Prostate gland (tissue), 2 donors: ENCODE data around the gene TCP11L2. TPM values are rescaled to one million over a fixed set of nuclear protein-coding genes. Genes with fewer than 3 reads are reported as not detected.

ENCODE experiments used
- DNase-seq: peaks from one replicate; pipeline ENCODE4 v3.0.0-alpha.2; 2019; ENCODE audit warnings: low spot score
- H3K27ac ChIP-seq, 2 donors: fragments of 200-600 bp; sonication (generic); 2 replicates each; pipeline ENCODE4 v1.5.1; 2017 to 2019
- H3K27me3 ChIP-seq: fragments of 200-600 bp; sonication (generic); replicated peaks from 2 replicates; pipeline ENCODE4 v1.5.1; 2019; ENCODE audit not compliant: insufficient read depth
- H3K36me3 ChIP-seq, 2 donors: fragments of 200-600 bp; sonication (generic); 1 replicate in 1 of 2; 2 replicates in 1 of 2; pipeline versions ENCODE4 v1.5.1 to v1.8.1; 2017 to 2019
- H3K4me1 ChIP-seq: fragments of 200-600 bp; sonication (generic); replicated peaks from 2 replicates; pipeline ENCODE4 v1.5.1; 2019
- H3K4me3 ChIP-seq, 2 donors: fragments of 200-600 bp; sonication (generic); 2 replicates each; pipeline ENCODE4 v1.5.1; 2017 to 2019
- H3K9me3 ChIP-seq: fragments of 200-600 bp; sonication (generic); 2 replicates; pipeline ENCODE4 v1.5.1; 2017
- CTCF ChIP-seq, 4 experiments: fragments of 200-600 bp in 2 of 4; fragments of 450-650 bp in 2 of 4; sonication (generic) in 2 of 4; IDR thresholded peaks; 1 replicate in 3 of 4; 2 replicates in 1 of 4; pipeline ENCODE4 v1.5.1; 2016 to 2019; ENCODE audit warnings: antibody characterized with exemption in 4 of 4, mild to moderate bottlenecking in 2 of 4, moderate library complexity in 2 of 4
- POLR2A ChIP-seq: fragments of 450-650 bp; IDR thresholded peaks from one replicate; pipeline ENCODE4 v1.6.1; 2016; ENCODE audit warnings: antibody characterized with exemption, mild to moderate bottlenecking
- POLR2AphosphoS5 ChIP-seq: sonication (generic); formaldehyde crosslinking; IDR thresholded peaks from one replicate; pipeline ENCODE4 v1.6.1; 2017; ENCODE audit warnings: antibody characterized with exemption
- WGBS: methylation state at CpG from one replicate; pipeline ENCODE4 v1.1.5; 2018; 5-methylcytosine and 5-hydroxymethylcytosine counted together
- intact Hi-C: fragments of 100-400 bp; cut with DNase I; formaldehyde crosslinking; loops from one replicate; pipeline ENCODE4 v1.14.2; 2022
- total RNA-seq, 2 donors: library from RNA; depleted of rRNA; stranded (reverse); fragments of >200 nt; gene quantifications; one replicate each; pipeline ENCODE4 v1.1.0, GENCODE V29; 2016

The TCP11L2 gene
- total RNA-seq, 2 donors from 2014 or later: 20.0 to 30.6 TPM

GRCh38 chr12:106329231-106329982 is 26.9 kb downstream of the TCP11L2 start:
- Histone ChIP-seq H3K27ac (no peak overlapping the region), H3K36me3 (no peaks in the 10 kb centered on the region), H3K4me3 (no peak overlapping the region), H3K27me3 (no peaks in the 10 kb centered on the region), H3K9me3 (no peaks in the 10 kb centered on the region), H3K4me1 (no peaks in the 10 kb centered on the region)
- WGBS: 37% methylated on average over 12 of the region's 12 CpGs
- DNase-seq: no peak
- intact Hi-C loops: no loop called here
- TF ChIP-seq CTCF (IDR thresholded peaks at IDR 0.05) (no peak), POLR2A (no peak), POLR2AphosphoS5 (no peak)

DNA sequence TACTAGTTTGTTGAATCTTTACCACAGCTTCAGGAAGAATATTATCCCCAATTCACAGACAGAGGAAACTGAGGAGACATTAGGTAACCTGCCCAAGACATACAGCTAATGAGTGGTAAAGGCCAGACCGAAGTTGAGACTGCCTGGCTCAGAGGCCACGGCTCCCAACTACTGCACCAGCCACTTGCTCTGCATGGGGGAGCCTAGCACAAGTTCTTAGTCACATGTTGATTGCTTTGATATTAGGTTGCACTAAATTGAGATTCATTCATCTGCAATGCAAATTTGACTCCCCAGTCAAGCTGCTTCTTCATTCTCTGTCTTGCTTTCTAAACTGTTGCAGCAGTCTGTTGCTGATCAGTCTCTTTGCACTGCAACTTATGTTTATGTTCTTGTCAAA is 29.1 kb downstream of the TCP11L2 start:
- TF ChIP-seq POLR2A: no peak
- TF ChIP-seq POLR2AphosphoS5: no peak
- TF ChIP-seq CTCF (IDR thresholded peaks at IDR 0.05): no peak
- no peak for DNase-seq
- Histone ChIP-seq H3K36me3 (no peaks in the 10 kb centered on the region), H3K4me1 (no peaks in the 10 kb centered on the region), H3K27ac (no peak overlapping the region), H3K9me3 (no peaks in the 10 kb centered on the region), H3K27me3 (no peaks in the 10 kb centered on the region), H3K4me3 (no peak overlapping the region)
- intact Hi-C loops: no loop called here
- whole genome bisulfite sequencing: 100% methylated on average over 2 of the region's 2 CpGs

GRCh38 chr12:106332536-106332935 is 30.0 kb downstream of the TCP11L2 start:
- no peaks in the 10 kb centered on the region for H3K9me3 ChIP-seq
- no peak for DNase-seq
- TF ChIP-seq POLR2A: no peak
- TF ChIP-seq POLR2AphosphoS5: no peak
- no peak overlapping the region for H3K27ac ChIP-seq
- no peaks in the 10 kb centered on the region for H3K27me3 ChIP-seq
- H3K36me3 ChIP-seq: no peaks in the 10 kb centered on the region
- intact Hi-C loops: no loop called here
- no peak overlapping the region for H3K4me3 ChIP-seq
- H3K4me1 ChIP-seq: no peaks in the 10 kb centered on the region

GRCh38 chr12:106333010-106333409 is 30.5 kb downstream of the TCP11L2 start:
- no peaks in the 10 kb centered on the region for H3K27me3 ChIP-seq
- H3K4me1 ChIP-seq: no peaks in the 10 kb centered on the region
- no peak overlapping the region for H3K4me3 ChIP-seq
- no peak for TF ChIP-seq CTCF (IDR thresholded peaks at IDR 0.05)
- TF ChIP-seq POLR2AphosphoS5: no peak
- TF ChIP-seq POLR2A: no peak
- H3K27ac ChIP-seq: no peak overlapping the region
- 67% methylated on average over 2 of the region's 2 CpGs for WGBS
- H3K9me3 ChIP-seq: no peaks in the 10 kb centered on the region
- no peak for DNase-seq
- intact Hi-C loops: no loop called here
- no peaks in the 10 kb centered on the region for H3K36me3 ChIP-seq

DNA sequence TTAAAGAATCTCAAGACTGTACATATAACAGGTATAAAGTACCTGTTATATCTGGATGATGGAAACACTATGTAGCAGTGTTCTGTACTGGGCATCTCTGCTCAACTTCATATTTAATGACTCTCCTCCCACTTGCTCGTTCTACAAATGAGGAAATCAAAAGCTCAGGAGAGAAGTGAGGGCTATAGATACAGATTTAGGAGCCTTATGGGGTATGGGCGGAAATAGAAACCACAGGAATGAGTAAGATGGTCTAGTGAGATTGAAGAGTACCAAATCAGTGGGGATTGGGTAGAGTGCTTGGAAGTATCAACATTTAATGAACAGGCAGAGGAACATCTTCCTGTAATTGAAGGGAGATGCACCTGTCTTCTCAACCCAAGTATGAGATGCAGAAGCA is 31.2 kb downstream of the TCP11L2 start:
- no peak for DNase-seq
- TF ChIP-seq CTCF (IDR thresholded peaks at IDR 0.05): no peak
- TF ChIP-seq POLR2AphosphoS5: no peak
- no peak for TF ChIP-seq POLR2A
- no peaks in the 10 kb centered on the region for H3K36me3 ChIP-seq
- H3K27ac ChIP-seq: no peak overlapping the region
- H3K4me1 ChIP-seq: no peaks in the 10 kb centered on the region
- intact Hi-C loops: no loop called here
- 90% methylated on average over 2 of the region's 2 CpGs for WGBS
- no peaks in the 10 kb centered on the region for H3K9me3 ChIP-seq
- no peaks in the 10 kb centered on the region for H3K27me3 ChIP-seq
- no peak overlapping the region for H3K4me3 ChIP-seq
